Neural cell (in vitro differentiated cells): Measurements from ENCODE around the gene PILRA. TPM values are rescaled to one million over a fixed set of nuclear protein-coding genes. Genes with fewer than 3 reads are reported as not detected.

Experiments used
- H2AFZ ChIP-seq: fragments of 200-600, 300-800 bp; sonication (generic), shearing (Covaris generic); 2 replicates; pipeline ENCODE4 v1.6.0; 2014; ENCODE audit warnings: low read depth, mild to moderate bottlenecking, antibody characterized with exemption, low read length, moderate library complexity
- H3F3A ChIP-seq: fragments of 200-600 bp; shearing (Covaris generic); 2 replicates; pipeline ENCODE4 v1.6.1; 2016; ENCODE audit warnings: mild to moderate bottlenecking, moderate library complexity, mixed read lengths, antibody characterized with exemption, low read length; ENCODE audit not compliant: insufficient read depth, poor library complexity, severe bottlenecking
- H3K27ac ChIP-seq: fragments of 200-600, 300-800 bp; sonication (generic), shearing (Covaris generic); 2 replicates; pipeline ENCODE4 v1.5.1; 2014; ENCODE audit warnings: mild to moderate bottlenecking, low read length, moderate library complexity
- H3K27me3 ChIP-seq: fragments of 300-800, 200-600 bp; sonication (generic), shearing (Covaris generic); 2 replicates; pipeline ENCODE4 v1.6.0; 2014; ENCODE audit warnings: mild to moderate bottlenecking, low read depth, low read length, moderate library complexity; ENCODE audit not compliant: insufficient read depth
- H3K36me3 ChIP-seq: fragments of 300-800, 200-600 bp; sonication (generic), shearing (Covaris generic); 2 replicates; pipeline ENCODE4 v1.5.1; 2014; ENCODE audit warnings: mild to moderate bottlenecking, antibody characterized with exemption, low read length, moderate library complexity; ENCODE audit not compliant: insufficient read depth
- H3K4me2 ChIP-seq: fragments of 300-800, 200-600 bp; sonication (generic), shearing (Covaris generic); 2 replicates; pipeline ENCODE4 v1.6.0; 2014; ENCODE audit warnings: mild to moderate bottlenecking, low read length
- H3K4me3 ChIP-seq: fragments of 300-800, 200-600 bp; sonication (generic), shearing (Covaris generic); 2 replicates; pipeline ENCODE4 v1.5.1; 2014; ENCODE audit warnings: mild to moderate bottlenecking, low read length, moderate library complexity
- H3K79me2 ChIP-seq: fragments of 200-600 bp; shearing (Covaris generic); replicated peaks from 2 replicates; pipeline ENCODE4 v1.6.0; 2014; ENCODE audit warnings: mild to moderate bottlenecking, low read length, moderate library complexity; ENCODE audit not compliant: insufficient read depth
- H3K9ac ChIP-seq: fragments of 300-800, 200-600 bp; sonication (generic), shearing (Covaris generic); 2 replicates; pipeline ENCODE4 v1.6.1; 2016; ENCODE audit warnings: mild to moderate bottlenecking, low read length, mixed read lengths
- H3K9me2 ChIP-seq: fragments of 200-600 bp; shearing (Covaris generic); 2 replicates; pipeline ENCODE4 v1.6.1; 2016; ENCODE audit warnings: mild to moderate bottlenecking, low read length, mixed read lengths; ENCODE audit not compliant: insufficient read depth
- H3K9me3 ChIP-seq: fragments of 200-600, 300-800 bp; sonication (generic), shearing (Covaris generic); 2 replicates; pipeline ENCODE4 v1.6.1; 2016; ENCODE audit warnings: mild to moderate bottlenecking, mixed run types, low read length, moderate library complexity, mixed read lengths
- H4K20me1 ChIP-seq: fragments of 200-600 bp; shearing (Covaris generic); 2 replicates; pipeline ENCODE4 v1.6.1; 2016; ENCODE audit warnings: mild to moderate bottlenecking, mixed run types; ENCODE audit not compliant: insufficient read depth
- EP300 ChIP-seq: fragments of 450-650 bp; conservative IDR thresholded peaks from 2 replicates; pipeline ENCODE4 v1.6.1; 2014; ENCODE audit warnings: antibody characterized with exemption, mild to moderate bottlenecking, moderate library complexity; ENCODE audit not compliant: poor library complexity, severe bottlenecking
- EZH2 ChIP-seq: fragments of 200-600, 300-800 bp; shearing (Covaris generic), sonication (generic); IDR thresholded peaks from 2 replicates; pipeline ENCODE4 v1.6.1; 2014; ENCODE audit warnings: antibody characterized with exemption, low read length, borderline replicate concordance, mild to moderate bottlenecking; ENCODE audit not compliant: insufficient read depth, poor library complexity, severe bottlenecking
- MXI1 ChIP-seq: fragments of 450-650 bp; conservative IDR thresholded peaks from 2 replicates; pipeline ENCODE4 v1.6.1; 2014; ENCODE audit warnings: antibody characterized with exemption, mild to moderate bottlenecking; ENCODE audit not compliant: poor library complexity, severe bottlenecking
- POLR2AphosphoS5 ChIP-seq: IDR thresholded peaks from 2 replicates; pipeline ENCODE4 v1.6.1; 2012
- RAD21 ChIP-seq: fragments of 450-650 bp; conservative IDR thresholded peaks from 2 replicates; pipeline ENCODE4 v1.6.1; 2014; ENCODE audit warnings: antibody characterized with exemption, mild to moderate bottlenecking, moderate library complexity
- SMC3 ChIP-seq: fragments of 450-650 bp; conservative IDR thresholded peaks from 2 replicates; pipeline ENCODE4 v1.6.1; 2014; ENCODE audit warnings: antibody characterized with exemption, mild to moderate bottlenecking, moderate library complexity; ENCODE audit not compliant: poor library complexity
- TAF1 ChIP-seq: IDR thresholded peaks from 2 replicates; pipeline ENCODE4 v1.6.1; 2012; ENCODE audit warnings: low read depth
- polyA plus RNA-seq: library from polyadenylated mRNA; depleted of rRNA; stranded (reverse); fragments of >200 nt; gene quantifications from 2 replicates; pipeline ENCODE4 v1.2.3, GENCODE V29; 2014
- TF ChIP-seq, protein P1 (sequence below): fragments of 450-650 bp; IDR thresholded peaks from 2 replicates; pipeline ENCODE4 v1.5.1; 2014; ENCODE audit warnings: antibody characterized with exemption, mild to moderate bottlenecking, moderate library complexity; ENCODE audit not compliant: poor library complexity, severe bottlenecking
- TF ChIP-seq, protein P2 (sequence below): IDR thresholded peaks from 2 replicates; pipeline ENCODE4 v1.6.1; 2012; ENCODE audit warnings: borderline replicate concordance

PILRA gene
- polyA plus RNA-seq, 1 donor from 2014 or later: 23.7 TPM

DNA sequence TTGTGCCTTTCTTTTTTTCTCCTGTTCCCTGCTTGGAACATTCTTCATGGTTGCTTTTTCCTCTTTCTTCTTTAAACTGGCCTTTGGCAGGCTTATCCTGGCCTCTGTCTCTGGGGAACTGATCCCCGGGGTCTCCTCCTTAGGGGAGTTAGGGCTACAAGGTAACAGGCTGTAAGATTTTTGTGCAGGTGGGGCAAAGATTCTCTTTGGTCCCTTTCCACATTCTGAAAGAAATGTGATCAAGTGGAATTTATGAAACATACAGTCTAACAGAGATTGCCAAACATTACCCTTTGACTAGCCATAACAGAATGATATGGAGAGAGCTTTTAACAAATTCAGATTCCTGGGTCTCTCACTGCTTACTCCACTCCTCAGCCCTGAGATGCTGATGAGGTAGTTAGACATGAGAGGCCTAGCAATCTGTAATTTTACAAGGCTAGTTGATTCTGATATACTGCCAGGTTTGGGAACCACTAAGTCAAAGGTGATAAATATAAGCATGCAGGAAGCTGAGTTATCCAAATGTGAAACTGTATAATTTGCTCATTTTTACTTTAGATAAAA lies 46.5 kb downstream of the PILRA start:
- Histone ChIP-seq H2AFZ (no peak overlapping the region), H3K27ac (no peak overlapping the region), H3K9me3 (no peaks in the 10 kb centered on the region)

DNA sequence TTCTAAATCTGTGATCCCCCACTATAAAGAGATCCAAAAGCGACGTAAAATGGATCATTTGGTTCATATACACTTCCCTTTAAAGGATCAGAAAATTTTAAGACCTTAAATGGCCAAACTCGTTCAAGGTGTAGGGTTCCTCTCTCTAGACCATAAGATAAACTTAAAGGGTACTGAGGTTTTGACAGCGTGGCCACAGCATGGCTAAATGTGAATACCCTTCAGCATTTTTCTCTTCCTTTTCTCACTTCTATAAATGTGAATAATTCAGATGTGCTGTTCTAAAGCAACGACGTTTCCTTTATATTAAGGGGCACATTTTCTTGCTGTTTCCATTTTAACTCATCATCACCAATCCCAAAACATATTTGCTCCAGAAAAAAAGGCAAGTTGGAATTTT lies 50.0 kb downstream of the PILRA start:
- Histone ChIP-seq H3F3A (no peaks in the 10 kb centered on the region), H3K9ac (no peak overlapping the region), H3K27me3 (no peaks in the 10 kb centered on the region), H4K20me1 (no peaks in the 10 kb centered on the region), H3K4me2 (no peak overlapping the region), H3K9me2 (no peaks in the 10 kb centered on the region), H3K27ac (no peak overlapping the region), H2AFZ (no peak overlapping the region), H3K79me2 (no peaks in the 10 kb centered on the region), H3K4me3 (no peak overlapping the region), H3K36me3 (no peaks in the 10 kb centered on the region), H3K9me3 (no peaks in the 10 kb centered on the region)
- TF ChIP-seq TAF1: no peak
- TF ChIP-seq MXI1: no peak
- TF ChIP-seq, protein P1, sequence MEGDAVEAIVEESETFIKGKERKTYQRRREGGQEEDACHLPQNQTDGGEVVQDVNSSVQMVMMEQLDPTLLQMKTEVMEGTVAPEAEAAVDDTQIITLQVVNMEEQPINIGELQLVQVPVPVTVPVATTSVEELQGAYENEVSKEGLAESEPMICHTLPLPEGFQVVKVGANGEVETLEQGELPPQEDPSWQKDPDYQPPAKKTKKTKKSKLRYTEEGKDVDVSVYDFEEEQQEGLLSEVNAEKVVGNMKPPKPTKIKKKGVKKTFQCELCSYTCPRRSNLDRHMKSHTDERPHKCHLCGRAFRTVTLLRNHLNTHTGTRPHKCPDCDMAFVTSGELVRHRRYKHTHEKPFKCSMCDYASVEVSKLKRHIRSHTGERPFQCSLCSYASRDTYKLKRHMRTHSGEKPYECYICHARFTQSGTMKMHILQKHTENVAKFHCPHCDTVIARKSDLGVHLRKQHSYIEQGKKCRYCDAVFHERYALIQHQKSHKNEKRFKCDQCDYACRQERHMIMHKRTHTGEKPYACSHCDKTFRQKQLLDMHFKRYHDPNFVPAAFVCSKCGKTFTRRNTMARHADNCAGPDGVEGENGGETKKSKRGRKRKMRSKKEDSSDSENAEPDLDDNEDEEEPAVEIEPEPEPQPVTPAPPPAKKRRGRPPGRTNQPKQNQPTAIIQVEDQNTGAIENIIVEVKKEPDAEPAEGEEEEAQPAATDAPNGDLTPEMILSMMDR: no peak
- TF ChIP-seq, protein P2, sequence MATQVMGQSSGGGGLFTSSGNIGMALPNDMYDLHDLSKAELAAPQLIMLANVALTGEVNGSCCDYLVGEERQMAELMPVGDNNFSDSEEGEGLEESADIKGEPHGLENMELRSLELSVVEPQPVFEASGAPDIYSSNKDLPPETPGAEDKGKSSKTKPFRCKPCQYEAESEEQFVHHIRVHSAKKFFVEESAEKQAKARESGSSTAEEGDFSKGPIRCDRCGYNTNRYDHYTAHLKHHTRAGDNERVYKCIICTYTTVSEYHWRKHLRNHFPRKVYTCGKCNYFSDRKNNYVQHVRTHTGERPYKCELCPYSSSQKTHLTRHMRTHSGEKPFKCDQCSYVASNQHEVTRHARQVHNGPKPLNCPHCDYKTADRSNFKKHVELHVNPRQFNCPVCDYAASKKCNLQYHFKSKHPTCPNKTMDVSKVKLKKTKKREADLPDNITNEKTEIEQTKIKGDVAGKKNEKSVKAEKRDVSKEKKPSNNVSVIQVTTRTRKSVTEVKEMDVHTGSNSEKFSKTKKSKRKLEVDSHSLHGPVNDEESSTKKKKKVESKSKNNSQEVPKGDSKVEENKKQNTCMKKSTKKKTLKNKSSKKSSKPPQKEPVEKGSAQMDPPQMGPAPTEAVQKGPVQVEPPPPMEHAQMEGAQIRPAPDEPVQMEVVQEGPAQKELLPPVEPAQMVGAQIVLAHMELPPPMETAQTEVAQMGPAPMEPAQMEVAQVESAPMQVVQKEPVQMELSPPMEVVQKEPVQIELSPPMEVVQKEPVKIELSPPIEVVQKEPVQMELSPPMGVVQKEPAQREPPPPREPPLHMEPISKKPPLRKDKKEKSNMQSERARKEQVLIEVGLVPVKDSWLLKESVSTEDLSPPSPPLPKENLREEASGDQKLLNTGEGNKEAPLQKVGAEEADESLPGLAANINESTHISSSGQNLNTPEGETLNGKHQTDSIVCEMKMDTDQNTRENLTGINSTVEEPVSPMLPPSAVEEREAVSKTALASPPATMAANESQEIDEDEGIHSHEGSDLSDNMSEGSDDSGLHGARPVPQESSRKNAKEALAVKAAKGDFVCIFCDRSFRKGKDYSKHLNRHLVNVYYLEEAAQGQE: no peak
- no peak for TF ChIP-seq EP300
- TF ChIP-seq POLR2AphosphoS5: no peak

More for the DNA sequence above, 46.5 kb downstream of the PILRA start:
- TF ChIP-seq EZH2 (no peak), RAD21 (no peak), EP300 (no peak), TAF1 (no peak), SMC3 (no peak), MXI1 (no peak), POLR2AphosphoS5 (no peak)
- TF ChIP-seq, protein P2: no peak
- TF ChIP-seq, protein P1: no peak
- Histone ChIP-seq H3K9me2 (no peaks in the 10 kb centered on the region), H3K9ac (no peak overlapping the region), H3K27me3 (no peaks in the 10 kb centered on the region), H3K4me2 (no peak overlapping the region), H3K4me3 (no peak overlapping the region), H3K79me2 (no peaks in the 10 kb centered on the region), H4K20me1 (no peaks in the 10 kb centered on the region), H3K36me3 (no peaks in the 10 kb centered on the region), H3F3A (no peaks in the 10 kb centered on the region)
